HG03571 (cell line): ENCODE data around the gene MCM8.
"Not testable (repeated sequence)": the region's sequence is repeated elsewhere in the genome, so short reads cannot be mapped to it uniquely, and the experiment has no call there.

ENCODE experiments used
- ATAC-seq: cut with Tn5 transposase; IDR thresholded peaks from one replicate; pipeline ENCODE4 v1.9.1; 2021; ENCODE audit not compliant: unreplicated experiment

MCM8 gene

GRCh38 chr20:5999783-6000182, 49.3 kb downstream of the MCM8 start:
- ATAC-seq: no peak

GRCh38 chr20:6000871-6001270, 50.4 kb downstream of the MCM8 start:
- ATAC-seq: no peak

DNA sequence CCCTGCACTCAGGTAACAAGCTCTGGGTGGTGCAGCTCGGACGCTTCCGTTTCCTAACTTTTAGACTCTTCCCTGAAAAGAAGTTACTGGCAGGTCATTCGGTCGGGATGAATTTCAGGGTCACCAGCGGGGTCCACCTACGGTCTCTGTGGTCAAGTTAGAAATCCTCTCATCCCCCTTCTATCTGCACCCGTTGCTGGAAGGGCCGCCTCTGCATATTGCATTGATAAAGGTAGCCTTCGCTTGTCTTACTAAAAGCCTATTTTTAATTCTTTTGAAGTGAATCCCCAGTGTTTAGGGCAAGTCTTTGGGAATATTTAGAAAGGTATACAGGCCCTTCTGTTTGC, 56.1 kb downstream of the MCM8 start:
- ATAC-seq: no peak

DNA sequence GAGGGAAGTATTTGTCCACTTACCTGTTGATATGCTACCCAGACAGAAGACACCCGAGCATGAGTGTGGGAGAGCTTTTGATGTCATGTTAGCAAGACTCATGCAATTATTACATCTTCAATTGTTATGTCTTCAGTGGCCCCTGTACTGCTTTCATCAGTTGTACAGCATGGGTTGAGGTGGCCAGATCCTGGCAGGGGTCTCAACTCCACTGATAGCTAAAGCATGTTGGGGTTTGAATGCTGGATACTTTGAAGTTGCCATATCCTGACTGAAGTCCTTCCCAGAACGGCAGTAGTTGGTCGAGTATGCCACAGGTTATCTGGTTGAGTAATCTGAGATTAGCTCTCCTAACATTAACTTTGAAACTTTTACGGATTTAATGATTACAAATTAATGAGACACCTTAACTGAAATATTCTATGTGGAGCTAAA, 56.7 kb downstream of the MCM8 start:
- no peak for ATAC-seq

- ATAC-seq: no peak
Measured at GRCh38 chr20:6007529-6008103, 57.2 kb downstream of the MCM8 start.

DNA sequence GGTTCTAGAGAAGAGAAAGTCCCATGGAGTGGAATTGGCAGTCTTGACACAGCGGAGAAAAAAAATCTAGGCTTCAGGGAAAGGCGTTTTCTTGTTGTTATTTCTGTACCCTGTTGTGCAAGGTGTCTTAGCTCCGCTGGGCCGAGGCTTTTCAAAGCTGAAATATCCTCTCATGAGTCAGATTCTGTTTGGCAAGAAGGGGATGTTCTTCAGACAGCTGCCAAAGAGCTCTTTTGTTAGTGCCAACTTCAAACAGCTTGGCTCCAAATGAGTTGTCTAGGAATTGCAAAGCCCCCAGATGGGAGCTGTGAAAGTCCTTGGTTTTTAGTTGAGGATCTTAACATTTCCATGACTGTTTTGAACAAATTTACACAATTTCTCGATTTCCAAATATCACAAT, 57.8 kb downstream of the MCM8 start:
- no peak for ATAC-seq

GRCh38 chr20:6012179-6012578, 61.7 kb downstream of the MCM8 start:
- no peak for ATAC-seq

- ATAC-seq: no peak
Measured at GRCh38 chr20:6014017-6014416, 63.6 kb downstream of the MCM8 start.

- ATAC-seq: no peak
Measured at GRCh38 chr20:6014957-6015356, 64.5 kb downstream of the MCM8 start.

DNA sequence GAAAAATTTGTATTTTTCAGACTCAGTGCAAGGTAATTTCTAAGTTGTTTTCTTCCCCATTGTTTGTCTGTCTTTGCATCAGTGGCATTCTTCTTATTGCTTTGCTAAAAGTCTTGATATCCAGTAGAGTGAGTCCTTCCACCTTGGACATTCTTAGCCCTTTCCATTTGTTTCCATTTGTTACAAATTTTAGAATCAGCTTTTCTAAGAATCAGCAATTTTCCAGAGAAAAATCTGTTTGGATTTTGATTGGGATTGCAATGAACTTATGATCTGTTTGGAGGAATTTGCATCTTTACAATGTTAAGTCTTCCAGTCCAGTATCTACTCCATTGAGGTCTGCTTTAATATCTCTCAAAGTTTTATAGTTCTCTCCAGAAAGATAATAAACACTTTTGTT, 67.0 kb downstream of the MCM8 start:
- ATAC-seq: no peak

DNA sequence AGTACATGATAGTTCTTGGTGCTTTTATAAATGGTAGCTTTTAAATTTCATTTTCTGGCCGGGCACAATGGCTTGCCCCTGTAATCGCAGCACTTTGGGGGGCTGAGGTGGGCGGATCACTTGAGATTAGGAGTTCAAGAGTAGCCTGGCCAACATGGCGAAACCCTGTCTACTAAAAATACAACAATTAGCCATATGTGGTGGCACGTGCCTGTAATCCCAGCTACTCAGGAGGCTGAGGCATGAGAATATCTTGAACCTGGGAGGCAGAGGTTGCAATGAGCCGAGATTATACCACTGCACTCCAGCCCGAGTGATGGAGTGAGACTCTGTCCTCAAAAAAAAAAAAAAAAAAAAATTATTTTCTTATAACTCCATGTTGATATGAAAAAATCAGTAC, 67.4 kb downstream of the MCM8 start:
- ATAC-seq: no peak

- no peak for ATAC-seq
Measured at GRCh38 chr20:6024768-6025167, 74.3 kb downstream of the MCM8 start.

DNA sequence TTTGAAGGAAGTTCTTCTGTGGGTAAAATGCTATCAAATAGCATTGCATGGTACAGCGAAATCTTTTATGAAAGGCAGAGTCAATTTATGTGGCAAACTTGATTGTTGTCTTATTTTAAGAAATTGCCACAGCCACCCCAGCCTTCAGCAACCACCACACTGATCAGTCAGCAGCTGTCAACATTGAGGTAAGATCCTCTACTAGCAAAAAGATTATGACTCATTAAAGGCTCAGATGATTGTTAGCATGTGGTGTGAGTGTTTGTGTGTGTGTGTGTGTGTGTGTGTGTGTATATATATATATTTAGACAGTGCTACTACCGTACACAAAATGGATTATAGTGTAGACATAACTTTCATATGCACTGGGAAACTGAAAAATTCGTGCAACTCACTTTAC, 75.6 kb downstream of the MCM8 start:
- ATAC-seq: no peak

DNA sequence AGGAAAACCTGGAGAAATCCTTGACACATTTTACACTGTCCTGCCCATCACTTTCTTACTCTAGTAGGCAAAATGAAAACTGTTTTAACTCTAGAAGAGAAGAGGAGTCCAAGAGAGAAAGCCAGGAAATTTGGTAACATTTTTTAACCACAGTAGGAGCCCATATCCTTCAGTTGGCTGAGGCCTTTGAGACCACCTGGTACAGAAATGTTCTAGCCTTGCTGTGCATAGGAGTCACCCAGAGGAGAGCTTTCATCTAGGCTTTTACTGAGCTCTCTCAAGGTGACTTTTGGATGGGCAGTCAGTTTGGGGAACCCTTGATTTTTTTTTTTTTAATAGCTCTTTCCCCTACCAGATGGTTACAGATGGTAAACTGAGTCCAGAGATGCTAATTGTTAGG, 78.4 kb downstream of the MCM8 start:
- no peak for ATAC-seq

- ATAC-seq: no peak
Measured at GRCh38 chr20:6029538-6029937, 79.1 kb downstream of the MCM8 start.

DNA sequence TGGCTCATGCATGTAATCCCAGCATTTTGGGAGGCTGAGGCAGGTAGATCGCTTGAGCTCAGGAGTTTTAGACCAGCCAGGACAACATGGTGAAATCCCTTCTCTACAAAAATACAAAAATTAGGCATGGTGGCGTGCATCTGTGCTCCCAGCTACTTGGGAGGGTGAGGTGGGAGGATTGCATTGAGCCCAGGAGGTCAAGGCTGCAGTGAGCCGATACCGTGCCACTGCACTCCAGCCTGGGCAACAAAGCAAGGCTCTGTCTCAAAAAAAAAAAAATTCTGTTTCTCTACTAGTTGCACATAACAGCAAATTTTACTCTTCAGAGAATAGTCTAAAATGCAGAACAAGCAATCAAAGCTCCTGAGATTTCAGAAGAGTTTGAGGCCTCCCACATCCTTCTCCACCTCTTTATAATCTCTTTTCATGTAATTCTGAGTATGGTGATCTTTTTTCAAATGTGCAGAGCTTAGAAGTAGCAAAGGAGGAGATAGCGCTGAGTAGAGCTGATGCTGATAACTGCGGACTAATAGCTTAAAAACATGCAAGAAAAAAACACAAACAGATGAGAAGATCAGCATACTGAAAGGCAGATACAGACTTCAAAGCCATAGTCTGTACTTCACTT, 80.1 kb downstream of the MCM8 start:
- ATAC-seq: no peak

GRCh38 chr20:6032907-6033306, 82.5 kb downstream of the MCM8 start:
- ATAC-seq: not testable (repeated sequence)

- no peak for ATAC-seq
Measured at GRCh38 chr20:6034134-6034969, 83.9 kb downstream of the MCM8 start.

DNA sequence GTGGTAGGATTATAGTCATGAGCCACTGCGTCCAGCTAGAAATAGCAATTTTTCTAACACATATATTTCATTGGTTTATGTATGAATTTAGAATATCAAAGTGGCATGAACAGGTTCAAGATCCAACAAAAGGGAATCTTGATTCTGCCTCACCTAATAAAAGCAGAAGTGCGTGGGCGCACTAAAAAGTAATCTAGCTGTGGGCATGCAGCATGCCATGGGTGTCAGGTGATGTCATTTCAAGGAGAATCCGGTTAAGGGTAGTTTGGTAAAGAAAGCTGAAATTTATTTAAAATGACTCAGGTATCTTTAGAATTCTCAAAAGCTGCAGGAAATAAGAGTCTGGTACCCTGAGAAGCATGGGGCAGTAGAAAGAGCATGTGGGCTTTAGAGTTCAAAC, 85.8 kb downstream of the MCM8 start:
- ATAC-seq: no peak

GRCh38 chr20:6037082-6037481, 86.6 kb downstream of the MCM8 start:
- no peak for ATAC-seq

DNA sequence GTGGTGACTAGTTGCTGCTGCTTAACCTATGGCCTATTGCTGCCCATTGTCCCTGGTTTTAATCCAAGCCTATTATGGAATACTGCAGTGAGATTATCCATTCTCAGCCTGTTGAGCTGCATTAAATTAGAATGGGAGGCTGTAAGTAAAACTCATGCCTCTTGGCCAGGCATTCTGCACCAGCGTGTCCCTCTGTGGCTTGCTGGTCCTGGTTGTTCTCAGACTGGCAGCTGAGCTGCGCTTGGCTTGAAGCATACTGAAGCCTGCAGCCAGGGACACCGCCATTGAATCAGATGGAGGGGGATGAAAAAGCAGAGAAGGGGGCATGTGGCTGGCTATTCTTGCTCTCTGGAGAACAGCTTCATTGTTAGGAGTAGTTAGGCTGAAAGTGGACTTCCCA, 87.8 kb downstream of the MCM8 start:
- ATAC-seq: no peak

DNA sequence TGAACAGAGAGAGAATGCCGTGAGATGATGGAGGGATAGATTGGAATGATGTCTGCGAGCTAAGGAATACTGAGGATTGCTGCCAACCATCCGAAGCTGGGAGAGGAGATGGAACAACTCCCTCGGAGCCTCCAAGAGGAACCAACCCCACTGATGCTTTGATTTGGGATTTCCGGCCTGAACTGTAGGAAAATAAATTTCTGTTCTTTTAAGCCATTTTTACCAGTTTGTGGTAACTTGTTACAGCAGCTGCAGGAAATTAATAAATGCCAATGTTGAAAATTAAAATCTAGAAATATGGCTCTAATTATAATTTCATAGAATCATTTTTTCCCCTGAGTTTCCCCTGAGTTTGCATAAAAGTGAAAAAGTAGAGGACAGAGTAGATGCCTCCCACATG, 89.3 kb downstream of the MCM8 start:
- ATAC-seq: no peak
